Adipocyte (in vitro differentiated cells): ENCODE results near the gene GLCCI1.
"Not testable (repeated sequence)": the region's sequence is repeated elsewhere in the genome, so short reads cannot be mapped to it uniquely, and the experiment has no call there.

ENCODE experiments used
- DNase-seq: peaks from one replicate; pipeline ENCODE4 v3.0.0-alpha.2; 2015; ENCODE audit warnings: low read depth
- H3K27me3 ChIP-seq: replicated peaks from 2 replicates; pipeline ENCODE4 v1.7.0; 2013; ENCODE audit warnings: mild to moderate bottlenecking, low read length, moderate library complexity; ENCODE audit not compliant: control insufficient read depth, insufficient read depth
- H3K36me3 ChIP-seq: 2 replicates; pipeline ENCODE4 v1.7.0; 2013; ENCODE audit warnings: low read length, mild to moderate bottlenecking, moderate library complexity; ENCODE audit not compliant: control insufficient read depth, insufficient read depth, severe bottlenecking
- H3K4me1 ChIP-seq: 2 replicates; pipeline ENCODE4 v1.7.0; 2013; ENCODE audit warnings: mild to moderate bottlenecking, low read length, moderate library complexity; ENCODE audit not compliant: control insufficient read depth, insufficient read depth
- H3K4me3 ChIP-seq: 2 replicates; pipeline ENCODE4 v1.7.0; 2013; ENCODE audit warnings: mild to moderate bottlenecking, low read length, moderate library complexity
- H3K9ac ChIP-seq: 2 replicates; pipeline ENCODE4 v1.7.0; 2013; ENCODE audit warnings: mild to moderate bottlenecking, low read length, moderate library complexity
- H3K9me3 ChIP-seq: 2 replicates; pipeline ENCODE4 v1.7.0; 2013; ENCODE audit warnings: mild to moderate bottlenecking, low read length, moderate library complexity; ENCODE audit not compliant: control insufficient read depth

The GLCCI1 gene

DNA sequence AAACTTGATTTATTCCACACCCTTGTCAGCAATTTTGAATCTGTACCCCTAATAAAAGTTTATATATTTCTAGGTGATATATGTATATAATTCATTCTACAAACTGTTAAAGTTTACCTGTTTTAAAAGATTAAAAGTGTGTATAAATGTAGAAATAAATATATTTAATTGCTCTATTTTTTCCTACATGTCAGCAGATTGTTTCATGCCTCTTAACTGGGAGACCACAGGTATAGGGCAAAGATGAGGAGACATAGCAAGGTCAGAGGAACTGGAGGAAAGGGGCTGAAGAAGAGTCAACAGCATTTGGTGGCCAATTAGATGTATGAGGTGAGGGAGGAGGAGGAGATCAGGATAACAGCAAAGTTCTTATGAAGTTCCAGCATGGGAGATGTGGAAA lies 109.8 kb downstream of the GLCCI1 start:
- DNase-seq = no peak
- H3K4me1 ChIP-seq = no peaks in the 10 kb centered on the region
- no peak overlapping the region for H3K9ac ChIP-seq
- H3K4me3 ChIP-seq = no peak overlapping the region
- H3K27me3 ChIP-seq = no peaks in the 10 kb centered on the region
- peaks cover 4% of the 10 kb centered on the region for H3K36me3 ChIP-seq
- H3K9me3 ChIP-seq = no peaks in the 10 kb centered on the region

DNA sequence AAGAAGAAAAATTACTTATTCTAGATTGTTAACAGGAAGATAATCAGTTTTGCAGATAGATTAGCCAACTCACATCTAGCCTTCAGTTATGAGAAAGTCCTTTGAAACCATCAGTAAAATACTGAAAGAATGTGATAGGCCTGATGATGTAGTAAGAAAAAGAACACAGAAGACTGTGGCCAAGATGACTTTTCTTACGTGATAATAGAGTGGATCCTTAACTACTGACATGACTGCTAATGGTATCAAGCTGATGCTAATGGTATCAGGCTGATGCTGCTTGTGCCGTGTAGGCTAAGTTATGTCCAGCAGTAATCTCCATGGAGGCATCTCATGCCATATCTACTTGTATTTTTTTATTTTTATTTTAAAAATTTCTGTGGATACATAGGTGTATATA lies 114.2 kb downstream of the GLCCI1 start:
- Histone ChIP-seq H3K4me1 (no peaks in the 10 kb centered on the region), H3K36me3 (peaks cover 20% of the 10 kb centered on the region), H3K9me3 (no peaks in the 10 kb centered on the region), H3K9ac (no peak overlapping the region), H3K4me3 (no peak overlapping the region), H3K27me3 (no peaks in the 10 kb centered on the region)
- DNase-seq = no peak

DNA sequence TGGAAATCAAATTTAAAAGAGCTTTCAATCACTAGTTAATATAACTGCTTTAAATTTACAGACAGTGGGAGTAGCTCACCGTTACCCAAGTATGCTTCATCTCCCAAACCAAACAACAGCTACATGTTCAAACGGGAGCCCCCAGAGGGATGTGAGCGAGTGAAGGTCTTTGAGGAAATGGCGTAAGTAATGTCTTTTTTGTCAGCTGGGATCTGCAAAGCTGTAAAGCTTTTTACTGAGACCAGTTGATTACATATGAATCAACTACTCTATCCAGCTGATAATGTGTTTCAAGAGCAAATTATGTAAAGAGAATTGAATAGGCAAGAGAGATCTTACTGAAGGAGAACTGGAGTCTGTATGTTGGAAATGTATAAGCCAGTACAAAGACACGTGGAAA lies 116.2 kb downstream of the GLCCI1 start:
- Histone ChIP-seq H3K4me1 (no peaks in the 10 kb centered on the region), H3K27me3 (no peaks in the 10 kb centered on the region), H3K36me3 (peaks cover 17% of the 10 kb centered on the region), H3K9ac (no peak overlapping the region), H3K4me3 (no peak overlapping the region), H3K9me3 (no peaks in the 10 kb centered on the region)
- no peak for DNase-seq

DNA sequence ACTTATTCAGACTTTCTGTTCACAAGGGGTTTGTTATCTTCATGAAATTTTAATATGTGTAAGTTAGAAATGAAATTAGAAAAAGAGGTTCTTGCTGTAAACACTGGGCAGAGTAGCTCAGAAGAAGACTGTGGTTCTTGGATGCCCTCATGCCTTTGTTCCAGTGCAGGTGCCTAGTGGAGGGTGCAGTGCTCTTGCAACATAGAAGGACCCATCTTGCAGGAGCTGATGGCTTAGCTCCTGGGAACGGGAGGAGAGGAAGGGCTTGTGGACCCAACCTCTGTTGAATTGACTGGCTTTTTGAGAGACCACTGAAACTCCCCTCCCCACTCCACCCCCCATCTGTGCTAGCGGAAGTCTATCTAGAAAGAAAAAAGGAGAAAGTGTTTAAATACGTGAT lies 116.8 kb downstream of the GLCCI1 start:
- no peak overlapping the region for H3K9ac ChIP-seq
- H3K9me3 ChIP-seq = no peaks in the 10 kb centered on the region
- peaks cover 17% of the 10 kb centered on the region for H3K36me3 ChIP-seq
- no peak for DNase-seq
- no peak overlapping the region for H3K4me3 ChIP-seq
- no peaks in the 10 kb centered on the region for H3K4me1 ChIP-seq
- H3K27me3 ChIP-seq = no peaks in the 10 kb centered on the region

DNA sequence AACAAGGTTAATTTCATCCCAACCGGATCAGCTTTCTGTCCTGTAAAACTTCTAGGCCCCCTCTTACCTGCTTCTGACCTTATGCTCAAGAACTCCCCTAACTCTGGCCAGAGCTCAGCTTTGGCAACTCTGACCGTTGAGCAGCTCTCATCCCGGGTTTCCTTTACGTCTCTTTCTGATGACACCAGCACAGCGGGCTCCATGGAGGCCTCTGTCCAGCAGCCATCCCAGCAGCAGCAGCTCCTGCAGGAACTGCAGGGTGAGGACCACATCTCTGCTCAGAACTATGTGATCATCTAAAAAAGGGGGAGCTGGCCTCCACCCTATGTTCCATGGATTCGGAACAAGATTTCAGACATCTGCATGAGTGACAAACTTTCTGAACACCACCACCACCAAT lies 117.6 kb downstream of the GLCCI1 start:
- H3K4me3 ChIP-seq = no peak overlapping the region
- peaks cover 17% of the 10 kb centered on the region for H3K36me3 ChIP-seq
- H3K4me1 ChIP-seq = no peaks in the 10 kb centered on the region
- no peak overlapping the region for H3K9ac ChIP-seq
- H3K9me3 ChIP-seq = no peaks in the 10 kb centered on the region
- DNase-seq = no peak
- no peaks in the 10 kb centered on the region for H3K27me3 ChIP-seq

DNA sequence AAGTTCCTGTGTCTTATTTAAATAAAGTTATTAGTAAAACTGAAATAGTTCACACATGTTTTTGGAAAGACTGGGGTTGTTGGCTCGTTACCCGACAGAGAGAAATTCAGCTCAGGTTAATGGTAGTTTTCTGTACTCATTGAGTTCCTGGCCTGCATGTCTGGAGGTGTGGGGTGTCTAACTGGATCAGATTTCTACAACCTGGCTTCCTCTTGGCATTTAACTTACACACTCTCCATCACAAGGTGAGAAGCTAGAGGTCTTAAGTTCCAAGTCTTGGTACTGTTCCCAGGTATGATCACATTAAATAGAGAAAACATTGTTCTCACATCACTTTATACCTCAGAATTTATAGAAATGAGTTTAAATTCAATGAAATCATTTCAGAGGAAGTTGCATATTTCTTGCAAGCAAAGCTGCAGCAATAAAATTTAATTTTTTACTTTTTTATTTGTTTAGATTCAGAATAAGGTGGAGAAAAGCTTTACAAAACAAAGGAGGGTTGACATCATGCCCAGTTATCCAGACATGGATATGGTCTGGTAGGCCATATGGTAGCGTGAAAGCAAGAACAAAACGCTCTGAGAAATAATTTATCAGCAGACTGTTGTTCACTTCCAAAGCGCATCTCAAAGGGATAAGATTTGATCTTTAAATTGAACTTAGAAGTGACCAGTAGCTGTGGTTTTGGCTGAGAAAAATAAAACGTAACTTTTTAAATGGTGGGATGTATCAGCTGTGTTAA lies 120.6 kb downstream of the GLCCI1 start:
- Histone ChIP-seq H3K9ac (no peak overlapping the region), H3K4me3 (no peak overlapping the region), H3K27me3 (no peaks in the 10 kb centered on the region), H3K9me3 (no peaks in the 10 kb centered on the region), H3K4me1 (no peaks in the 10 kb centered on the region), H3K36me3 (peaks cover 17% of the 10 kb centered on the region)
- DNase-seq = no peak

DNA sequence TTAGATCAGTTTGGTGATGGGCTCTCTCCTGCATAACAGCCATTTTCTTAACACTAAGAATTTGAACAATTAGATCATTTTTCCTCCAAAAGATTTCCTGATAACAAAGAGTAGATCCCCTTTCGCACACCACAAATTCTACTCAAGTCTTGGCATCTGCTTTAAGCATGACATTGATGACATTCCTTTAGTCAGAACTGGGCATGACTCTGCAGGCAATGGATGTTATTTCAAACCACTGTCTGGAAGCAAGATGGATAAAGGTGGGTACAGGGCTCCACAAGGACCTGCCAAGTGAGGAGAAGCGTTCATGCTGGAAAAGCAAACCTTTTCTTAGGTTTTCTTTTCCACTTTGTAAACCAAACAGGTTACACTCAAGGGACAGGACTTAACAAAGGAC lies 123.5 kb downstream of the GLCCI1 start:
- H3K9ac ChIP-seq = no peak overlapping the region
- no peak for DNase-seq

DNA sequence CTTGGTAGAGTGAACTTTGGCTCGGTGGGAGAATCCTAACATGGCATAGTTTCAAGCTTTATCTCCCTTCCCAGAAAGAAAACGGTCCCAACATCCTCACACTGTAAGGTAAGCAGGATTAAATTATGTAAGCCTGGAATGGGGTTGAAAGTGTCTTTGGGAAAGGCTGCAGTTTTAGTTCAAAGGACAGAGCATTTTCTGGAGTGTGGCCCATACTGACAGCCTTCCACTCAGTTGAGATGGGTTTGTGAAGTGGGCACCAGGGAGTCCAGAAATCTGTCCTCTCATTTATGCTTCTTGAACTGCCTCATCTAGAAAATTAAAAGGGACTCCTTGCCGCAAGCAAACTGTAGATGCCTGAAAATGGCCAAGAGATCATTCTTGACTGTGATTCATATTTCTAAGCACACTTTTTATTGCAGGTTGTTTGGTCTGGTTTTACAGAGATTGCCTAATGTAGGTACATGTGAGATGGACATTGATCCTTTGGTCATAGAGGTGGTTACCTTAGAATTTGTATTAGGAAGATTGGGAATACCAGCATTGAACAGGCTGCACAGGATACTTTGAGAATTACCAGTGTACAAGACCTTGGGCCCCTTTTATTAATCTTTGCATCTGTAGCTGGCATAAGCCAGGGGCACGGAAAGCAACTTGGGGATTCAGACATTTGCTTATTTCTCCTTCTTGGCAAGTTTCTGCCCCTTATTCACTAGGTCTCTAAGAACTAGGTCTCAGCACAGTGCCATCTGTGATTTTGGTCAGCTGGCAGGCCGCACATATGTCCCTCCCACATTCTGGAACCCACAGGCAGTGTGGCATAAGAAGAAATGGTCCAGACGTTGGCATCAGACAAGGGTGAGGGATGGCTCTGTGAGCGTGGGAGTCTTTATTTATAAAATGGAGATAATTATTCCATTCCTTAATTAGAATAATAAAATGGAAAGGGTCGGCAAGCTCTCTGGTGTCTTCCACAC lies 125.9 kb downstream of the GLCCI1 start:
- Histone ChIP-seq H3K4me1 (no peaks in the 10 kb centered on the region), H3K36me3 (no peaks in the 10 kb centered on the region), H3K9me3 (no peaks in the 10 kb centered on the region), H3K4me3 (no peak overlapping the region), H3K27me3 (no peaks in the 10 kb centered on the region), H3K9ac (no peak overlapping the region)
- no peak for DNase-seq

More for the DNA sequence above, 123.5 kb downstream of the GLCCI1 start:
- Histone ChIP-seq H3K27me3 (no peaks in the 10 kb centered on the region), H3K9me3 (no peaks in the 10 kb centered on the region), H3K4me3 (no peak overlapping the region), H3K4me1 (no peaks in the 10 kb centered on the region), H3K36me3 (peaks cover 8% of the 10 kb centered on the region)

DNA sequence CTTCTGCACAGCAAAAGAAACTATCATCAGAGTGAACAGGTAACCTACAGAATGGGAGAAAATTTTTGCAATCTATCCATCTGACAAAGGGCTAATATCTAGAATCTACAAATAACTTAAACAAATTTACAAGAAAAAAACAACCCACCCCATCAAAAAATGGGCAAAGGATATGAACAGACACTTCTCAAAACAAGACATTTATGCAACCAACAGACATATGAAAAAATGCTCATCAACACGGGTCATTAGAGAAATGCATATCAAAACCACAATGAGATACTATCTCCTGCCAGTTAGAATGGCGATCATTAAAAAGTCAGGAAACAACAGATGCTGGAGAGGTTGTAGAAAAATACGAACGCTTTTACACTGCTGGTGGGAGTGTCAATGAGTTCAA lies 132.7 kb downstream of the GLCCI1 start:
- not testable (repeated sequence) for H3K27me3 ChIP-seq, H3K4me1 ChIP-seq, H3K9me3 ChIP-seq, H3K36me3 ChIP-seq, DNase-seq, H3K4me3 ChIP-seq, H3K9ac ChIP-seq

DNA sequence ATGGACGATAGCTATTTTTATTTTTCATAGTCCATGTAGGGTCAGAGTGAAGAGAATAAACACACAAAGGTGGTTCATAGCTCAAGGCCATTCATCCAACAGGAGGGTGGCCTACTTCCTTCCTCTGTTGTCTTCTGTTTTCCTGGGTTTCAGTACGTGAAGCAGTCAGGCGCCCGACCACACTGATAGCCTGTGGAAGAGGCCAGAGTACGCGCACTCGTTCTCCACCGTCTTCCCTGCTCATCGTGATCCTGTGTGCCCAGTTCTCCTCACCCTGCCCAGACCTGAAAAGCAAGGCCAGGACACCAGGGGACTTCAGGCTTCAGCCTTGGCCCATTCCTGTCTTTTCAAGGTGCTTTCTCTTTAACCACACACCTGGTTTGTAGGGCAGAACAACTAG lies 134.7 kb downstream of the GLCCI1 start:
- H3K9me3 ChIP-seq = no peaks in the 10 kb centered on the region
- no peak for DNase-seq
- H3K36me3 ChIP-seq = no peaks in the 10 kb centered on the region
- H3K4me1 ChIP-seq = peaks cover 14% of the 10 kb centered on the region
- H3K27me3 ChIP-seq = no peaks in the 10 kb centered on the region
- H3K4me3 ChIP-seq = no peak overlapping the region
- H3K9ac ChIP-seq = no peak overlapping the region

DNA sequence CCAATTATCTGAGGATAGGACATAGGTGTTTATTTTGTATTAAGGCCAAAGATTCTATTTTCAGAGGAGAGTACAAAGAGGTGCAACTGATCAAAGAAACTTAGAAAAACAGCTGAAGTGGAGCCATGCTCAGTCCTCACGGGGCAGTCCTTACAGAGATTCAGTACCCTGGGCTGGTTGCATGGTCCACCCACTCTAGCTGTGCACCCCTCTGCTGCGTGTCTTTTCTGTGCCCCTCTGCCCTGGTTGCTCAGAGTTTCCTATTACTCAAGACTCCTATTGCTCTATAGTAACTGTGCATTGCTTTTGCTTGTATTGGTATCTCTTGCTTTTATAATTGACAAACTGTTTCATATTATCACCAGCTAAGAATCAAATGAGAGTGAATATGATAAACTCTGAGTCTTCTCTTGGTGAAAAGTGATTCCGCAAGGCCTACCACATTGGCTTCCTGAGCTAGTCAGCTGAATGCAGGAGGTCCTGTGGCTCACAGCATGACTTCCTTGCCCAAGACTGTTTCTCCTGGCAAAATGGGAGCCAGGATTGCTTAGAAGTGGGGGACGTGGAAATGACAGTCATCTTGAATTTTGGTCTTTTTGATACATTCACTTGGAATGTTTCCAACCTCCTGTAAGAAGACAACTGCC lies 137.0 kb downstream of the GLCCI1 start:
- H3K9me3 ChIP-seq = no peaks in the 10 kb centered on the region
- no peak overlapping the region for H3K4me3 ChIP-seq
- DNase-seq = no peak
- H3K9ac ChIP-seq = no peak overlapping the region
- H3K27me3 ChIP-seq = no peaks in the 10 kb centered on the region
- H3K36me3 ChIP-seq = no peaks in the 10 kb centered on the region
- peaks cover 33% of the 10 kb centered on the region for H3K4me1 ChIP-seq
